Activated T-cell treated with anti-CD3 and anti-CD28 coated beads, Interleukin-2, amount 50 U/mL, for 1 hour (primary cell): ENCODE measurements around the gene HOXC9.

Source experiments
- DNase-seq: peaks from one replicate; pipeline ENCODE4 v3.0.0-alpha.2; 2020

The HOXC9 gene

GRCh38 chr12:54044425-54045103, 44.6 kb downstream of the HOXC9 start:
- DNase-seq, result no peak

GRCh38 chr12:54045401-54045800, 45.4 kb downstream of the HOXC9 start:
- no peak for DNase-seq

GRCh38 chr12:54045868-54046521, 46.0 kb downstream of the HOXC9 start:
- DNase-seq, result no peak

- DNase-seq, result no peak
These were observed 46.8 kb downstream of the HOXC9 start for GRCh38 chr12:54046809-54047159.

GRCh38 chr12:54047160-54047963, 47.4 kb downstream of the HOXC9 start:
- no peak for DNase-seq

- no peak for DNase-seq
These were observed 48.0 kb downstream of the HOXC9 start for GRCh38 chr12:54047964-54048303.

- no peak for DNase-seq
These were observed 48.6 kb downstream of the HOXC9 start for GRCh38 chr12:54048406-54049093.

- no peak for DNase-seq
These were observed 49.1 kb downstream of the HOXC9 start for GRCh38 chr12:54049108-54049507.

- no peak for DNase-seq
These were observed 50.5 kb downstream of the HOXC9 start for GRCh38 chr12:54050482-54050810.

- DNase-seq, result no peak
These were observed 51.3 kb downstream of the HOXC9 start for GRCh38 chr12:54051026-54051842.

- no peak for DNase-seq
These were observed 52.0 kb downstream of the HOXC9 start for GRCh38 chr12:54051874-54052437.

- DNase-seq, result no peak
These were observed 52.6 kb downstream of the HOXC9 start for GRCh38 chr12:54052438-54053002.
